ENCODE measurements around the gene DNAAF8.

Gene DNAAF8

DNA sequence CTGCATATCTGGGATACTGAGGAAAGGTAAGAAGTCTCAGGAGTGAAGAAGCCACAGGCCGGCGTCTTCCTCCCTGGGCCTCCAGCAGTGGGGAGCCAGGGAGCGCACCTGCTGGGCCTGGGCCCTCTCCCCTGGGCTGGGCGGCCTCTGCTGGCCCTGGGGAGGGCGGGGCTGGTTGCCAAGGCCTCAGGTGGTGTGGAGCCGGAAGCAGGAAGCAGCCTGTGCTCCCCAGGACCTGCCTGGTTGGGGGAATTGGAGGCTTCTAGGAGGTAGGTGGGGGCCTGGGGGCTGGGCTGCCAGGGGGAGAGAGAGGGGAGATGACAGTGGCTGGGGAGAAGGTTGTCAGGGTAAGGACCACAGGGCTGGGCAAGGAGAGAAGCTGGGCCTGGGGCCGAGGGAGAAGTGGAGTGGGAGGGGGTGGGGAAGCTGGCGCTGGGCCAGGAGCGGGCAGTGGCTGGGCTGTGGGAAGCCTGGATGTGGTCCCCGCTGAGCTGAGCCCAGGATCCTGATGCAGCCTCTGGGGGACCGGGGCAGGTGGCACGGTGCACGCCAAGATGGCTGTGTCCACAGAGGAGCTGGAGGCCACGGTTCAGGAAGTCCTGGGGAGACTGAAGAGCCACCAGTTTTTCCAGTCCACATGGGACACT is 61.0 kb downstream of the DNAAF8 start, which contains the start of gene SMIM22:
Gene SMIM22, plus strand, starts transcription at position 189 of the 647 bp plus-strand sequence. Its CDS starts 366 bp downstream, at position 555.
- no peak within 1 kb of the TSS for H3K27ac ChIP-seq (ENCODE audit: low read length)
- no peak within 1 kb of the TSS for H3K4me2 ChIP-seq (ENCODE audit: insufficient read depth, low read length)
- no peaks in the 10 kb centered on the region for H3K79me2 ChIP-seq (ENCODE audit: insufficient read depth, low read length)
- H3K36me3 ChIP-seq (ENCODE audit: insufficient read depth, low read length): no peaks in the 10 kb centered on the region
- TF ChIP-seq, protein P1, sequence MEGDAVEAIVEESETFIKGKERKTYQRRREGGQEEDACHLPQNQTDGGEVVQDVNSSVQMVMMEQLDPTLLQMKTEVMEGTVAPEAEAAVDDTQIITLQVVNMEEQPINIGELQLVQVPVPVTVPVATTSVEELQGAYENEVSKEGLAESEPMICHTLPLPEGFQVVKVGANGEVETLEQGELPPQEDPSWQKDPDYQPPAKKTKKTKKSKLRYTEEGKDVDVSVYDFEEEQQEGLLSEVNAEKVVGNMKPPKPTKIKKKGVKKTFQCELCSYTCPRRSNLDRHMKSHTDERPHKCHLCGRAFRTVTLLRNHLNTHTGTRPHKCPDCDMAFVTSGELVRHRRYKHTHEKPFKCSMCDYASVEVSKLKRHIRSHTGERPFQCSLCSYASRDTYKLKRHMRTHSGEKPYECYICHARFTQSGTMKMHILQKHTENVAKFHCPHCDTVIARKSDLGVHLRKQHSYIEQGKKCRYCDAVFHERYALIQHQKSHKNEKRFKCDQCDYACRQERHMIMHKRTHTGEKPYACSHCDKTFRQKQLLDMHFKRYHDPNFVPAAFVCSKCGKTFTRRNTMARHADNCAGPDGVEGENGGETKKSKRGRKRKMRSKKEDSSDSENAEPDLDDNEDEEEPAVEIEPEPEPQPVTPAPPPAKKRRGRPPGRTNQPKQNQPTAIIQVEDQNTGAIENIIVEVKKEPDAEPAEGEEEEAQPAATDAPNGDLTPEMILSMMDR (IDR thresholded peaks at IDR 0.05; ENCODE audit: borderline replicate concordance, extremely low read depth, low read length, poor library complexity, severe bottlenecking): no peak
- no peak for TF ChIP-seq EZH2 (IDR thresholded peaks at IDR 0.05; ENCODE audit: borderline replicate concordance, low read depth, low read length, severe bottlenecking)
- no peak within 1 kb of the TSS for H3K4me3 ChIP-seq (ENCODE audit: low read depth in 1 of 2, low read length in 2 of 2)
- DNase-seq: no peak
- H4K20me1 ChIP-seq (ENCODE audit: insufficient read depth, low read length): no peaks in the 10 kb centered on the region
- no peaks in the 10 kb centered on the region for H3K4me1 ChIP-seq (ENCODE audit: insufficient read depth, low read length)
- H3K9me3 ChIP-seq (ENCODE audit: insufficient read depth, low read length, severe bottlenecking): no peaks in the 10 kb centered on the region
- no peak within 1 kb of the TSS for H3K9ac ChIP-seq (ENCODE audit: low read depth, low read length)
- no peak within 1 kb of the TSS for H2AFZ ChIP-seq (ENCODE audit: low read depth, low read length)
- ATAC-seq (ENCODE audit: insufficient read depth, low read depth): no peak
- H3K27me3 ChIP-seq (ENCODE audit: insufficient read depth, low read length, poor library complexity): no peaks in the 10 kb centered on the region

DNA sequence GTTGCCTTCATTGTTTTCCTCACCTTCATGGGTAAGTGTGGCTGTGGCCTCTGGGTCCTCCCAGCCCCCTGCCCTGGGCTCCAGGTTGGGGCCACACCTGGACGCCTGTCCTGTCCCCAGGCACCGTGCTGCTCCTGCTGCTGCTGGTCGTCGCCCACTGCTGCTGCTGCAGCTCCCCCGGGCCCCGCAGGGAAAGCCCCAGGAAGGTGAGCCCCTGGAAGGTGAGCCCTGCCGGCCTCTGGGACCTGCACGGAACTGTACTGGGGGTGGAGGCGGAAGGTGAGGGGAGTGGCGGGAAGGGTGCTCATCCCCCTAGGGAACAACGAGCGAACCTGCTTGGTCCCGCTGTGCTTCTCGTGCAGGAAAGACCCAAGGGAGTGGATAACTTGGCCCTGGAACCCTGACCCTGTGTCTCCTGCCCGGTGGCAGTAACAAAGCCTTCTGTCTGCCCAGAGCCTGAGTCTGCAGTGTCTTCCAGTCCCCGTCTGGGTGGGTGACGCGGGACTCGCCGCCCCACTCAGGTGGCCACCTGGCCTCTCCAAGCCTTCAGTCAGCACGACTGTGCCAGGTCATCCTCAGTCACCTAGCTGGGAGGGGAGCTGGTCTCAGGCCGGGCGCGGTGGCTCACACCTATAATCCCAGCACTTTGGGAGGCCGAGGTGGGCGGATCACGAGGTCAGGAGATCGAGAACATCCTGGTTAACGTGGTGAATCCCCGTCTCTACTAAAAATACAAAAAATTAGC is 61.7 kb downstream of the DNAAF8 start:
- H3K9ac ChIP-seq (ENCODE audit: low read depth, low read length): no peak overlapping the region
- H3K27ac ChIP-seq (ENCODE audit: low read length): no peak overlapping the region
- no peaks in the 10 kb centered on the region for H3K27me3 ChIP-seq (ENCODE audit: insufficient read depth, low read length, poor library complexity)
- no peak overlapping the region for H2AFZ ChIP-seq (ENCODE audit: low read depth, low read length)
- no peaks in the 10 kb centered on the region for H4K20me1 ChIP-seq (ENCODE audit: insufficient read depth, low read length)
- H3K4me1 ChIP-seq (ENCODE audit: insufficient read depth, low read length): peaks cover 1% of the 10 kb centered on the region; the same call in 1 of the 2 replicates
- H3K9me3 ChIP-seq (ENCODE audit: insufficient read depth, low read length, severe bottlenecking): no peaks in the 10 kb centered on the region
- no peak for DNase-seq
- TF ChIP-seq EZH2 (IDR thresholded peaks at IDR 0.05; ENCODE audit: borderline replicate concordance, low read depth, low read length, severe bottlenecking): no peak
- TF ChIP-seq, protein P1 (IDR thresholded peaks at IDR 0.05; ENCODE audit: borderline replicate concordance, extremely low read depth, low read length, poor library complexity, severe bottlenecking): no peak
- no peak for ATAC-seq (ENCODE audit: insufficient read depth, low read depth)
- H3K79me2 ChIP-seq (ENCODE audit: insufficient read depth, low read length): no peaks in the 10 kb centered on the region
- no peak overlapping the region for H3K4me2 ChIP-seq (ENCODE audit: insufficient read depth, low read length)
- no peaks in the 10 kb centered on the region for H3K36me3 ChIP-seq (ENCODE audit: insufficient read depth, low read length)
- H3K4me3 ChIP-seq (ENCODE audit: low read depth in 1 of 2, low read length in 2 of 2): no peak overlapping the region

DNA sequence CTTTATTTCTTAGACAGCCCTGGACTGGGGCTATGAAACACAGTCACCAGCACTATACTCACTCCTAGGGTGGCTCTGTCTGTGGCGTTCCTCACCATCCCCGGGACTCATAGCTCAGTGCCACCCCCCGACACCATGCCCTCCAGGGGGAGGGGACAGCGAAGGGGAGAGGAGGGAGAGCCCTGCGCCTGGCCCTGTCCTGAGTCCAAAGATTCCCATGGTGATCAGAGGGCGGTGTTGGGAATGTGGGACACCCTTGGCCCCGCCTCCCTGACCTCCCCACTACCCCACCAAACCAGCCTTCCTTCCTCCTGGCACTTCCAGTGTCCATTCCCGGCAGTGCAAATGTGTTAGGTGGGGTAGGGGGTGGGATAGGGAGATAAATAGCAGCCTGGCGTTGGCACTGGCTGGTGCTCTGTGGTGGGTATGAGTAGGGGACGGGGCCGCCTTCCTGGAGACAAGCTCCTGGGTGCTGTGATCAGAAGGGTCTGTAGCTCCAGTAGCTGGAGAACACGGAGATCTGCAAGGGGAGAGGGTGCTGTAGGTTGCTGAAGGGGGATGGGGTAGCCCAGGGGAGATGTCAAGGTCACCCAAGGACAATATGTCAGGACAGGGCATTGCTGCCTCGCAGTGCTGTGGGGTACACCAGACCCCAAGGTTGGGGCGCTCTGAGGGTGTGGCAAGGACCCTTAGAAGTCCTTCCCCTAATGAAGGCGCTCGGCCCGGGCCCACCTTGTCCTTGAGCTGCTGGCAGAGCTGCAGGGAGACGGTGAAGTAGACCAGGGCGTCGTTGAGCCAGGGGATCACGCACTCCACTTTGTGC is 62.9 kb downstream of the DNAAF8 start:
- Histone ChIP-seq H3K4me2 (ENCODE audit: insufficient read depth, low read length) (no peak overlapping the region), H3K79me2 (ENCODE audit: insufficient read depth, low read length) (no peaks in the 10 kb centered on the region), H3K9me3 (ENCODE audit: insufficient read depth, low read length, severe bottlenecking) (no peaks in the 10 kb centered on the region), H4K20me1 (ENCODE audit: insufficient read depth, low read length) (peaks cover 6% of the 10 kb centered on the region; the same call in 1 of the 2 replicates), H3K36me3 (ENCODE audit: insufficient read depth, low read length) (no peaks in the 10 kb centered on the region), H3K27ac (ENCODE audit: low read length) (no peak overlapping the region), H3K4me1 (ENCODE audit: insufficient read depth, low read length) (peaks cover 13% of the 10 kb centered on the region), H3K27me3 (ENCODE audit: insufficient read depth, low read length, poor library complexity) (no peaks in the 10 kb centered on the region), H3K4me3 (ENCODE audit: low read depth in 1 of 2, low read length in 2 of 2) (no peak overlapping the region), H3K9ac (ENCODE audit: low read depth, low read length) (no peak overlapping the region), H2AFZ (ENCODE audit: low read depth, low read length) (no peak overlapping the region)
- DNase-seq: no peak
- no peak for ATAC-seq (ENCODE audit: insufficient read depth, low read depth)
- TF ChIP-seq, protein P1 (IDR thresholded peaks at IDR 0.05; ENCODE audit: borderline replicate concordance, extremely low read depth, low read length, poor library complexity, severe bottlenecking): no peak
- no peak for TF ChIP-seq EZH2 (IDR thresholded peaks at IDR 0.05; ENCODE audit: borderline replicate concordance, low read depth, low read length, severe bottlenecking)

Data from DND-41 (cell line).